ENCODE data around the gene ANKFN1.

Gene ANKFN1

DNA sequence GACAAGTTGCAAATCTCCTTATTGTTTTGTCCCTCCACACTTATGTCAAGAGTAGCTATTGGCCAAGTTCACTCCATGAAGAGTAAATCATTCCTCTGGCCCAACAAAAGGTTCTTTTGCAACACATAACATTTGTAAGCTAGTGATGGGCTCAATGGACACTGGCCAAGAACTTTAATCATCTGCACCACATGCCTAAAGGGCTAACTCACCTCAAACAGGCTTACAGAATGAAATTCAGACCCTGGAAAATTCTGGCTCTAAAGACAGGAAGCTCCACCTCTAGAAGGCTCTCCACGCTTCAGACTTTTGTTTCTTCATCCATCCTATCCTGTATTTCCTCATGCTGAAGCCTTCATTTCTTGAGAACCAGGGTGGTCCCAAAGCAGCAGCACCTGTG is 10.9 kb upstream of the ANKFN1 start:
- TF ChIP-seq, protein P1, sequence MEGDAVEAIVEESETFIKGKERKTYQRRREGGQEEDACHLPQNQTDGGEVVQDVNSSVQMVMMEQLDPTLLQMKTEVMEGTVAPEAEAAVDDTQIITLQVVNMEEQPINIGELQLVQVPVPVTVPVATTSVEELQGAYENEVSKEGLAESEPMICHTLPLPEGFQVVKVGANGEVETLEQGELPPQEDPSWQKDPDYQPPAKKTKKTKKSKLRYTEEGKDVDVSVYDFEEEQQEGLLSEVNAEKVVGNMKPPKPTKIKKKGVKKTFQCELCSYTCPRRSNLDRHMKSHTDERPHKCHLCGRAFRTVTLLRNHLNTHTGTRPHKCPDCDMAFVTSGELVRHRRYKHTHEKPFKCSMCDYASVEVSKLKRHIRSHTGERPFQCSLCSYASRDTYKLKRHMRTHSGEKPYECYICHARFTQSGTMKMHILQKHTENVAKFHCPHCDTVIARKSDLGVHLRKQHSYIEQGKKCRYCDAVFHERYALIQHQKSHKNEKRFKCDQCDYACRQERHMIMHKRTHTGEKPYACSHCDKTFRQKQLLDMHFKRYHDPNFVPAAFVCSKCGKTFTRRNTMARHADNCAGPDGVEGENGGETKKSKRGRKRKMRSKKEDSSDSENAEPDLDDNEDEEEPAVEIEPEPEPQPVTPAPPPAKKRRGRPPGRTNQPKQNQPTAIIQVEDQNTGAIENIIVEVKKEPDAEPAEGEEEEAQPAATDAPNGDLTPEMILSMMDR (conservative IDR thresholded peaks at IDR 0.05; ENCODE audit: low read depth, low read length): no peak
- H4K20me1 ChIP-seq (ENCODE audit: insufficient read depth): no peaks in the 10 kb centered on the region
- H3K36me3 ChIP-seq (ENCODE audit: insufficient read depth): no peaks in the 10 kb centered on the region
- no peaks in the 10 kb centered on the region for H3K4me1 ChIP-seq (ENCODE audit: low read depth, poor library complexity, severe bottlenecking)
- H3K4me3 ChIP-seq (IDR thresholded peaks at IDR 0.05; ENCODE audit: insufficient read depth, low read depth, low read length): no peak overlapping the region
- no peaks in the 10 kb centered on the region for H3K27me3 ChIP-seq (ENCODE audit: insufficient read depth, low read depth)
- H2AFZ ChIP-seq (ENCODE audit: low read depth): no peak overlapping the region
- H3K9ac ChIP-seq: no peak overlapping the region
- no peak overlapping the region for H3K4me2 ChIP-seq
- no peak overlapping the region for H3K27ac ChIP-seq
- no peaks in the 10 kb centered on the region for H3K79me2 ChIP-seq (ENCODE audit: insufficient read depth, low read depth)

DNA sequence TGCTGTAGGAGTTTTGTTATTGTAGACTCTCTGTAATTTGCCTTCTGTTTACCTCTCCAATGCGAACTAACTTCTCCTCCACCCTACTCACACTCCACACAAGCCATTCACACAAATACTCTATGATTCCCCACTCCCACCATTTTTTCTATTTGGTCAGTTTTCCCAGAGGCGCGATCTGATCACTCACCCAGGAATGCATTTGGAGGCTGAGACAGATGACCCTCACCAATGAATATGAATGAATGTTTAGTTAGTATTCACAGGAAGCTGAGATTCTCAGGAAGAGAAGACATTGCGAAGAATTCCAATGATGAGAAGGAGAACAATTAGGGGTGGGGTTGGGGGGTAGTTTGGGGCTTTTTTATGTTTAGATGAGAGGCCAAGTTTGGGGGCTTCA is 10.5 kb upstream of the ANKFN1 start:
- H3K4me1 ChIP-seq (ENCODE audit: low read depth, poor library complexity, severe bottlenecking): no peaks in the 10 kb centered on the region
- no peaks in the 10 kb centered on the region for H3K36me3 ChIP-seq (ENCODE audit: insufficient read depth)
- H3K27me3 ChIP-seq (ENCODE audit: insufficient read depth, low read depth): no peaks in the 10 kb centered on the region
- no peak overlapping the region for H3K4me2 ChIP-seq
- H3K79me2 ChIP-seq (ENCODE audit: insufficient read depth, low read depth): no peaks in the 10 kb centered on the region
- TF ChIP-seq, protein P1 (conservative IDR thresholded peaks at IDR 0.05; ENCODE audit: low read depth, low read length): no peak
- H3K4me3 ChIP-seq (IDR thresholded peaks at IDR 0.05; ENCODE audit: insufficient read depth, low read depth, low read length): no peak overlapping the region
- H3K27ac ChIP-seq: no peak overlapping the region
- no peaks in the 10 kb centered on the region for H4K20me1 ChIP-seq (ENCODE audit: insufficient read depth)
- no peak overlapping the region for H3K9ac ChIP-seq
- no peak overlapping the region for H2AFZ ChIP-seq (ENCODE audit: low read depth)

DNA sequence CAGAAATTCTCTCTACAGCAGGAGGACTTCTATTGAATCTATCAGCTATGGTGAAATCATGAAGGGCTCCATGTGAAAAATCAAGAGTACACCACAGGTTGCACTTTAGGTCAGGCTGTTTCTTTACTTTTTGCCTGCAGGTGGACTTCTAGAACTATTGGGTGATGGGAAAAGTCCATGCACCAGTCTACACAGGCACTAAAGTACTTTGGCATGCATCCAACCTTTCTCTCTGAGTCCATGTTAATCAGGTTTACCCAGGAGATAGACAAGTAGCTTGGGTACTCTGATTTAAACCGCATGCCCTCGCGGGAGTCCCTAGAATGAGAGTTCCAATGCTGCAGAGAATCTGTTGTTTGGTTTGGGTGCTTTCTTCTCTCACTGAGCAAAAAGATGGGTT is 9.1 kb upstream of the ANKFN1 start:
- no peaks in the 10 kb centered on the region for H3K79me2 ChIP-seq (ENCODE audit: insufficient read depth, low read depth)
- TF ChIP-seq, protein P1 (conservative IDR thresholded peaks at IDR 0.05; ENCODE audit: low read depth, low read length): no peak

DNA sequence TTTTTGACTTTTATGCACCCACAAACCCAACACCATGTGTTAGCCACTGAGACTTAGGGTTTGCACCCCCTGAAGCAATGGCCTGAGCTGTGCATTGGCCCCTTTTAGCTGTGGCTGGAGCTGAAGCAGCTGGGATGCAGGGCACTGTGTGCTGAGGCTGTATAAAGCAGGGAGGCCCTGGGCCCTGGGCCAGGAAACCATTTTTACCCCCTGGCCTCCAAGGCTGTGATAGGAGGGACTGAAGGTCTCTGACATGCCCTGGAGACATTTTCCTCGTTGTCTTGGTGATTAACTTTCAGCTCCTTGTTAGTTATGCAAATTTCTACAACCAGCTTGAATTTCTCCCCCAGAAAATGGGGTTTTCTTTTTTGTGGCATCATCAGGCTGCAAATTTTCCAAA is 6.7 kb upstream of the ANKFN1 start:
- Histone ChIP-seq H3K79me2 (ENCODE audit: insufficient read depth, low read depth) (no peaks in the 10 kb centered on the region), H3K36me3 (ENCODE audit: insufficient read depth) (no peaks in the 10 kb centered on the region), H3K4me1 (ENCODE audit: low read depth, poor library complexity, severe bottlenecking) (no peaks in the 10 kb centered on the region), H2AFZ (ENCODE audit: low read depth) (no peak overlapping the region), H3K27ac (no peak overlapping the region), H3K9ac (no peak overlapping the region), H4K20me1 (ENCODE audit: insufficient read depth) (no peaks in the 10 kb centered on the region), H3K27me3 (ENCODE audit: insufficient read depth, low read depth) (no peaks in the 10 kb centered on the region), H3K4me3 (IDR thresholded peaks at IDR 0.05; ENCODE audit: insufficient read depth, low read depth, low read length) (no peak overlapping the region), H3K4me2 (no peak overlapping the region)
- TF ChIP-seq, protein P1 (conservative IDR thresholded peaks at IDR 0.05; ENCODE audit: low read depth, low read length): no peak

More for the DNA sequence above, 9.1 kb upstream of the ANKFN1 start:
- H3K4me1 ChIP-seq (ENCODE audit: low read depth, poor library complexity, severe bottlenecking): no peaks in the 10 kb centered on the region
- no peaks in the 10 kb centered on the region for H4K20me1 ChIP-seq (ENCODE audit: insufficient read depth)
- no peak overlapping the region for H3K9ac ChIP-seq
- no peaks in the 10 kb centered on the region for H3K36me3 ChIP-seq (ENCODE audit: insufficient read depth)
- H3K4me2 ChIP-seq: no peak overlapping the region
- H3K27me3 ChIP-seq (ENCODE audit: insufficient read depth, low read depth): no peaks in the 10 kb centered on the region
- no peak overlapping the region for H3K27ac ChIP-seq
- H2AFZ ChIP-seq (ENCODE audit: low read depth): no peak overlapping the region
- no peak overlapping the region for H3K4me3 ChIP-seq (IDR thresholded peaks at IDR 0.05; ENCODE audit: insufficient read depth, low read depth, low read length)

Measured in KMS-11 (cell line).